T-helper 2 cell (primary cell): ENCODE measurements around the gene TMEM89.
A peak's percentile ranks its signal among the peaks of the same experiment; 100 is the strongest.

Experiments used
- DNase-seq, 5 experiments: peaks; one replicate each; pipeline versions ENCODE4 v3.0.0 to v3.0.0-alpha.2; 2012 to 2022
- total RNA-seq, 2 donors: gene quantifications; one replicate each; lab custom pipeline; 2026; lab: John Stamatoyannopoulos, UW

The TMEM89 gene
- 0 to 0.13 reads per million in 2 donors for total RNA-seq

- no peak for DNase-seq
Measured at GRCh38 chr3:48621461-48621869, at the start of gene TMEM89. TSS of gene TMEM89 (minus strand) at chr3:48621769. CDS start at chr3:48621756, 13 bp downstream.

GRCh38 chr3:48664929-48665328 is 43.4 kb upstream of the TMEM89 start:
- no peak for DNase-seq

GRCh38 chr3:48664313-48664644 is 42.7 kb upstream of the TMEM89 start:
- no peak for DNase-seq

- peak; percentile 72 to 96 (median 84) for DNase-seq
Measured at GRCh38 chr3:48663489-48664312, 42.1 kb upstream of the TMEM89 start.

GRCh38 chr3:48662753-48663488 is 41.4 kb upstream of the TMEM89 start, which contains the start of gene CELSR3:
TSS of gene CELSR3 (minus strand) at chr3:48662886. CDS start at chr3:48662634, 252 bp downstream.
- peak; percentile 40 to 94 (median 51) for DNase-seq

GRCh38 chr3:48662145-48662752 is 40.7 kb upstream of the TMEM89 start:
- DNase-seq: no peak

GRCh38 chr3:48661501-48662144 is 40.1 kb upstream of the TMEM89 start:
- DNase-seq: peak; percentile 53 to 67 (median 60)

- no peak for DNase-seq
Measured at GRCh38 chr3:48660800-48661400, 39.3 kb upstream of the TMEM89 start.

GRCh38 chr3:48656841-48657281 is 35.3 kb upstream of the TMEM89 start:
- DNase-seq: peak in 2 of 5 experiments; percentile 22 to 74

GRCh38 chr3:48656061-48656840 is 34.7 kb upstream of the TMEM89 start:
- DNase-seq: peak; percentile 61 to 94 (median 79)

GRCh38 chr3:48655606-48656005 is 34.0 kb upstream of the TMEM89 start:
- peak in 4 of 5 experiments; percentile 32 to 83 (median 40) for DNase-seq

- no peak for DNase-seq
Measured at GRCh38 chr3:48655063-48655462, 33.5 kb upstream of the TMEM89 start.

- DNase-seq: no peak
Measured at GRCh38 chr3:48652923-48653715, 31.6 kb upstream of the TMEM89 start.

GRCh38 chr3:48651771-48652170 is 30.2 kb upstream of the TMEM89 start:
- no peak for DNase-seq

GRCh38 chr3:48650723-48651122 is 29.2 kb upstream of the TMEM89 start:
- DNase-seq: no peak

GRCh38 chr3:48648188-48648850 is 26.8 kb upstream of the TMEM89 start:
- no peak for DNase-seq

GRCh38 chr3:48647714-48648113 is 26.1 kb upstream of the TMEM89 start:
- DNase-seq: no peak

- no peak for DNase-seq
Measured at GRCh38 chr3:48644898-48645760, 23.6 kb upstream of the TMEM89 start.

GRCh38 chr3:48642605-48643004 is 21.0 kb upstream of the TMEM89 start:
- DNase-seq: no peak
